Measurements from ENCODE around the gene MTHFR.

Gene MTHFR

GRCh38 chr1:11767922-11768704 lies 37.7 kb downstream of the MTHFR start:
- H3K4me3 ChIP-seq (ENCODE audit: insufficient read depth in 1 of 2, low read depth in 1 of 2, low read length in 2 of 2): no peak overlapping the region
- no peaks in the 10 kb centered on the region for H3K36me3 ChIP-seq (ENCODE audit: control insufficient read depth in 1 of 2, insufficient read depth in 2 of 2, low read depth in 1 of 2, low read length in 2 of 2)
- H4K8ac ChIP-seq (ENCODE audit: low read length): no peak overlapping the region
- no peak overlapping the region for H2BK120ac ChIP-seq (ENCODE audit: low read depth, low read length)
- no peak overlapping the region for H3K27ac ChIP-seq (ENCODE audit: low read length, poor library complexity, severe bottlenecking)
- H2AK5ac ChIP-seq (ENCODE audit: low read length, severe bottlenecking): no peak overlapping the region
- H3K23ac ChIP-seq (ENCODE audit: low read length in 2 of 2): no peak overlapping the region
- no peaks in the 10 kb centered on the region for H3K79me1 ChIP-seq (replicated peaks; ENCODE audit: low read length, poor library complexity, severe bottlenecking)
- peak overlapping the region; percentile 1 for H4K91ac ChIP-seq (ENCODE audit: low read length)
- H3K9ac ChIP-seq (ENCODE audit: low read length): no peak overlapping the region
- H2BK15ac ChIP-seq (ENCODE audit: low read depth, poor library complexity, severe bottlenecking): no peak overlapping the region
- H3K9me3 ChIP-seq (ENCODE audit: control insufficient read depth, low read length): no peaks in the 10 kb centered on the region
- peaks cover 15 to 31% of the 10 kb centered on the region in 2 experiments for H3K27me3 ChIP-seq (ENCODE audit: control insufficient read depth in 1 of 2, insufficient read depth in 1 of 2, low read length in 2 of 2)
- H3K4ac ChIP-seq (ENCODE audit: low read depth in 1 of 2, low read length in 2 of 2): no peak overlapping the region
- no peak overlapping the region for H3K14ac ChIP-seq (ENCODE audit: low read length in 2 of 2)
- no peak overlapping the region for H3K4me2 ChIP-seq (ENCODE audit: low read length, poor library complexity, severe bottlenecking)
- DNase-seq: no peak
- H3K18ac ChIP-seq (ENCODE audit: low read depth in 1 of 2, low read length in 2 of 2): no peak overlapping the region
- no peak overlapping the region for H2BK5ac ChIP-seq (ENCODE audit: low read depth, low read length, poor library complexity, severe bottlenecking)
- WGBS: 85% methylated on average over 15 of the region's 16 CpGs
- H2AFZ ChIP-seq (ENCODE audit: low read depth, low read length): no peak overlapping the region
- H2BK12ac ChIP-seq (ENCODE audit: low read length in 2 of 2): no peak overlapping the region
- no peaks in the 10 kb centered on the region for H3K4me1 ChIP-seq (ENCODE audit: control insufficient read depth, insufficient read depth, low read depth, low read length)

- Histone ChIP-seq H3K4me2 (ENCODE audit: low read length, poor library complexity, severe bottlenecking) (no peak overlapping the region), H3K4ac (ENCODE audit: low read depth in 1 of 2, low read length in 2 of 2) (no peak overlapping the region)
- no peak for DNase-seq
These were observed 39.4 kb downstream of the MTHFR start for GRCh38 chr1:11766429-11766776.

GRCh38 chr1:11765661-11766428 lies 39.9 kb downstream of the MTHFR start:
- Histone ChIP-seq H3K79me1 (replicated peaks; ENCODE audit: low read length, poor library complexity, severe bottlenecking) (no peaks in the 10 kb centered on the region), H3K23ac (ENCODE audit: low read length in 2 of 2) (no peak overlapping the region), H3K4me1 (ENCODE audit: control insufficient read depth, insufficient read depth, low read depth, low read length) (peaks cover 5% of the 10 kb centered on the region), H3K9me3 (ENCODE audit: control insufficient read depth, low read length) (no peaks in the 10 kb centered on the region), H3K4ac (ENCODE audit: low read depth in 1 of 2, low read length in 2 of 2) (no peak overlapping the region), H2BK15ac (ENCODE audit: low read depth, poor library complexity, severe bottlenecking) (no peak overlapping the region), H3K18ac (ENCODE audit: low read depth in 1 of 2, low read length in 2 of 2) (no peak overlapping the region), H3K14ac (ENCODE audit: low read length in 2 of 2) (no peak overlapping the region), H2BK12ac (ENCODE audit: low read length in 2 of 2) (no peak overlapping the region), H2AK5ac (ENCODE audit: low read length, severe bottlenecking) (no peak overlapping the region), H2BK5ac (ENCODE audit: low read depth, low read length, poor library complexity, severe bottlenecking) (no peak overlapping the region), H3K36me3 (ENCODE audit: control insufficient read depth in 1 of 2, insufficient read depth in 2 of 2, low read depth in 1 of 2, low read length in 2 of 2) (peaks cover 0 to 2% of the 10 kb centered on the region in 2 experiments), H3K27me3 (ENCODE audit: control insufficient read depth in 1 of 2, insufficient read depth in 1 of 2, low read length in 2 of 2) (peaks cover 34 to 52% of the 10 kb centered on the region in 2 experiments), H3K27ac (ENCODE audit: low read length, poor library complexity, severe bottlenecking) (no peak overlapping the region), H4K91ac (ENCODE audit: low read length) (no peak overlapping the region), H2AFZ (ENCODE audit: low read depth, low read length) (no peak overlapping the region), H3K9ac (ENCODE audit: low read length) (no peak overlapping the region), H3K4me3 (ENCODE audit: insufficient read depth in 1 of 2, low read depth in 1 of 2, low read length in 2 of 2) (peak overlapping the region in 1 of 2 experiments; percentile 14), H4K8ac (ENCODE audit: low read length) (no peak overlapping the region), H3K4me2 (ENCODE audit: low read length, poor library complexity, severe bottlenecking) (no peak overlapping the region), H2BK120ac (ENCODE audit: low read depth, low read length) (no peak overlapping the region)
- 81% methylated on average over 16 of the region's 19 CpGs for WGBS
- DNase-seq: no peak

More at GRCh38 chr1:11766429-11766776, 39.4 kb downstream of the MTHFR start:
- peaks cover 31 to 47% of the 10 kb centered on the region in 2 experiments for H3K27me3 ChIP-seq (ENCODE audit: control insufficient read depth in 1 of 2, insufficient read depth in 1 of 2, low read length in 2 of 2)
- no peak overlapping the region for H4K8ac ChIP-seq (ENCODE audit: low read length)
- H3K9me3 ChIP-seq (ENCODE audit: control insufficient read depth, low read length): no peaks in the 10 kb centered on the region
- H3K79me1 ChIP-seq (replicated peaks; ENCODE audit: low read length, poor library complexity, severe bottlenecking): no peaks in the 10 kb centered on the region
- no peak overlapping the region for H2BK15ac ChIP-seq (ENCODE audit: low read depth, poor library complexity, severe bottlenecking)
- H2AK5ac ChIP-seq (ENCODE audit: low read length, severe bottlenecking): no peak overlapping the region
- H3K14ac ChIP-seq (ENCODE audit: low read length in 2 of 2): no peak overlapping the region
- no peak overlapping the region for H2AFZ ChIP-seq (ENCODE audit: low read depth, low read length)
- no peak overlapping the region for H3K9ac ChIP-seq (ENCODE audit: low read length)
- H3K18ac ChIP-seq (ENCODE audit: low read depth in 1 of 2, low read length in 2 of 2): no peak overlapping the region
- WGBS: 86% methylated on average over 14 of the region's 14 CpGs
- H4K91ac ChIP-seq (ENCODE audit: low read length): no peak overlapping the region
- H3K27ac ChIP-seq (ENCODE audit: low read length, poor library complexity, severe bottlenecking): no peak overlapping the region
- no peak overlapping the region for H3K4me3 ChIP-seq (ENCODE audit: insufficient read depth in 1 of 2, low read depth in 1 of 2, low read length in 2 of 2)
- H2BK120ac ChIP-seq (ENCODE audit: low read depth, low read length): no peak overlapping the region
- H3K23ac ChIP-seq (ENCODE audit: low read length in 2 of 2): no peak overlapping the region
- H2BK5ac ChIP-seq (ENCODE audit: low read depth, low read length, poor library complexity, severe bottlenecking): no peak overlapping the region
- peaks cover 0 to 2% of the 10 kb centered on the region in 2 experiments for H3K36me3 ChIP-seq (ENCODE audit: control insufficient read depth in 1 of 2, insufficient read depth in 2 of 2, low read depth in 1 of 2, low read length in 2 of 2)
- H3K4me1 ChIP-seq (ENCODE audit: control insufficient read depth, insufficient read depth, low read depth, low read length): peaks cover 5% of the 10 kb centered on the region
- no peak overlapping the region for H2BK12ac ChIP-seq (ENCODE audit: low read length in 2 of 2)

- Histone ChIP-seq H3K27ac (ENCODE audit: low read length, poor library complexity, severe bottlenecking) (no peak overlapping the region), H2BK120ac (ENCODE audit: low read depth, low read length) (no peak overlapping the region), H2BK12ac (ENCODE audit: low read length in 2 of 2) (no peak overlapping the region), H3K18ac (ENCODE audit: low read depth in 1 of 2, low read length in 2 of 2) (no peak overlapping the region), H3K27me3 (ENCODE audit: control insufficient read depth in 1 of 2, insufficient read depth in 1 of 2, low read length in 2 of 2) (peaks cover 39 to 57% of the 10 kb centered on the region in 2 experiments), H2AK5ac (ENCODE audit: low read length, severe bottlenecking) (no peak overlapping the region), H3K4me2 (ENCODE audit: low read length, poor library complexity, severe bottlenecking) (no peak overlapping the region), H4K91ac (ENCODE audit: low read length) (no peak overlapping the region), H3K4me1 (ENCODE audit: control insufficient read depth, insufficient read depth, low read depth, low read length) (peaks cover 5% of the 10 kb centered on the region), H3K36me3 (ENCODE audit: control insufficient read depth in 1 of 2, insufficient read depth in 2 of 2, low read depth in 1 of 2, low read length in 2 of 2) (peaks cover 0 to 2% of the 10 kb centered on the region in 2 experiments), H3K23ac (ENCODE audit: low read length in 2 of 2) (no peak overlapping the region), H3K9ac (ENCODE audit: low read length) (no peak overlapping the region), H3K4me3 (ENCODE audit: insufficient read depth in 1 of 2, low read depth in 1 of 2, low read length in 2 of 2) (no peak overlapping the region), H3K14ac (ENCODE audit: low read length in 2 of 2) (no peak overlapping the region), H2AFZ (ENCODE audit: low read depth, low read length) (no peak overlapping the region), H2BK5ac (ENCODE audit: low read depth, low read length, poor library complexity, severe bottlenecking) (no peak overlapping the region), H2BK15ac (ENCODE audit: low read depth, poor library complexity, severe bottlenecking) (no peak overlapping the region), H3K9me3 (ENCODE audit: control insufficient read depth, low read length) (no peaks in the 10 kb centered on the region), H3K4ac (ENCODE audit: low read depth in 1 of 2, low read length in 2 of 2) (no peak overlapping the region), H4K8ac (ENCODE audit: low read length) (no peak overlapping the region), H3K79me1 (replicated peaks; ENCODE audit: low read length, poor library complexity, severe bottlenecking) (no peaks in the 10 kb centered on the region)
- 77% methylated on average over 7 of the region's 7 CpGs for WGBS
- DNase-seq: no peak
These were observed 41.2 kb downstream of the MTHFR start for GRCh38 chr1:11764519-11764918.

All from mesenchymal stem cell (in vitro differentiated cells and primary cell).